DOHH2 (cell line): Measurements from ENCODE around the gene CHD5.

ENCODE experiments used
- H3F3A ChIP-seq: fragments of 200-600 bp; sonication (generic), shearing (Covaris generic); 2 replicates; pipeline ENCODE4 v1.6.0; 2016; ENCODE audit warnings: antibody characterized with exemption, mild to moderate bottlenecking; ENCODE audit not compliant: control insufficient read depth, insufficient read depth
- H3K27ac ChIP-seq: fragments of 200-600 bp; sonication (generic); 2 replicates; pipeline ENCODE4 v1.5.1; 2014; ENCODE audit warnings: low read depth, mild to moderate bottlenecking, low read length, moderate library complexity
- H3K27me3 ChIP-seq: fragments of 200-600 bp; sonication (generic); 2 replicates; pipeline ENCODE4 v1.6.1; 2014; ENCODE audit warnings: mild to moderate bottlenecking, low read length, mixed read lengths; ENCODE audit not compliant: control insufficient read depth
- H3K36me3 ChIP-seq: fragments of 200-600 bp; sonication (generic); 2 replicates; pipeline ENCODE4 v1.6.1; 2014; ENCODE audit warnings: mild to moderate bottlenecking, low read length, moderate library complexity, mixed read lengths; ENCODE audit not compliant: control insufficient read depth
- H3K4me1 ChIP-seq: fragments of 200-600 bp; sonication (generic); 2 replicates; pipeline ENCODE4 v1.6.1; 2014; ENCODE audit warnings: mild to moderate bottlenecking, low read length, mixed read lengths; ENCODE audit not compliant: control insufficient read depth
- H3K4me2 ChIP-seq: fragments of 200-600 bp; sonication (generic); 2 replicates; pipeline ENCODE4 v1.6.0; 2014; ENCODE audit warnings: mild to moderate bottlenecking, low read length, moderate library complexity
- H3K4me3 ChIP-seq: fragments of 200-600 bp; sonication (generic); 2 replicates; pipeline ENCODE4 v1.5.1; 2014; ENCODE audit warnings: mild to moderate bottlenecking, low read length, mixed read lengths
- H3K79me2 ChIP-seq: fragments of 200-600 bp; sonication (generic); 2 replicates; pipeline ENCODE4 v1.6.1; 2014; ENCODE audit warnings: mild to moderate bottlenecking, low read length, mixed read lengths; ENCODE audit not compliant: control insufficient read depth
- H3K9me2 ChIP-seq: fragments of 200-600 bp; sonication (generic); replicated peaks from 2 replicates; pipeline ENCODE4 v1.6.1; 2014; ENCODE audit warnings: mild to moderate bottlenecking, low read length, mixed read lengths; ENCODE audit not compliant: control insufficient read depth
- H3K9me3 ChIP-seq: fragments of 200-600 bp; sonication (generic); 2 replicates; pipeline ENCODE4 v1.6.1; 2014; ENCODE audit warnings: antibody characterized with exemption, low read length, mixed read lengths; ENCODE audit not compliant: control insufficient read depth, insufficient read depth
- H4K20me1 ChIP-seq: fragments of 200-600 bp; sonication (generic); 2 replicates; pipeline ENCODE4 v1.6.0; 2014; ENCODE audit warnings: low read depth, mild to moderate bottlenecking, antibody characterized with exemption, low read length, moderate library complexity; ENCODE audit not compliant: control insufficient read depth, insufficient read depth
- CTCF ChIP-seq: fragments of 200-600 bp; sonication (generic); IDR thresholded peaks from one replicate; pipeline ENCODE4 v1.5.1; 2014; ENCODE audit warnings: antibody characterized with exemption, mild to moderate bottlenecking, low read depth, low read length; ENCODE audit not compliant: poor library complexity, severe bottlenecking
- EZH2phosphoT487 ChIP-seq: fragments of 200-600 bp; sonication (generic); IDR thresholded peaks from 2 replicates; pipeline ENCODE4 v1.6.1; 2017; ENCODE audit warnings: borderline replicate concordance, mild to moderate bottlenecking, antibody characterized with exemption, low read length, moderate library complexity, mixed read lengths

CHD5 gene

GRCh38 chr1:6090288-6090687 lies 89.8 kb downstream of the CHD5 start:
- TF ChIP-seq EZH2phosphoT487 (no peak), CTCF (no peak)
- Histone ChIP-seq H4K20me1 (no peaks in the 10 kb centered on the region), H3K4me3 (no peak overlapping the region), H3K27ac (no peak overlapping the region), H3K79me2 (no peaks in the 10 kb centered on the region), H3K9me3 (no peaks in the 10 kb centered on the region), H3K27me3 (no peaks in the 10 kb centered on the region), H3K9me2 (no peaks in the 10 kb centered on the region), H3K4me1 (no peaks in the 10 kb centered on the region), H3F3A (no peaks in the 10 kb centered on the region), H3K4me2 (no peak overlapping the region), H3K36me3 (no peaks in the 10 kb centered on the region)

GRCh38 chr1:6088956-6089355 lies 91.2 kb downstream of the CHD5 start:
- no peaks in the 10 kb centered on the region for H3K27me3 ChIP-seq
- H3K9me3 ChIP-seq, result no peaks in the 10 kb centered on the region
- H3K27ac ChIP-seq, result no peak overlapping the region
- H3K4me2 ChIP-seq, result no peak overlapping the region
- no peaks in the 10 kb centered on the region for H3K36me3 ChIP-seq
- no peaks in the 10 kb centered on the region for H3K4me1 ChIP-seq
- no peaks in the 10 kb centered on the region for H3K9me2 ChIP-seq
- H4K20me1 ChIP-seq, result no peaks in the 10 kb centered on the region
- no peak for TF ChIP-seq EZH2phosphoT487
- TF ChIP-seq CTCF, result no peak
- no peaks in the 10 kb centered on the region for H3K79me2 ChIP-seq
- H3F3A ChIP-seq, result no peaks in the 10 kb centered on the region
- no peak overlapping the region for H3K4me3 ChIP-seq

GRCh38 chr1:6087958-6088357 lies 92.2 kb downstream of the CHD5 start:
- Histone ChIP-seq H3K4me1 (no peaks in the 10 kb centered on the region), H3K36me3 (no peaks in the 10 kb centered on the region), H3K9me2 (no peaks in the 10 kb centered on the region), H3K4me2 (no peak overlapping the region), H3K27ac (no peak overlapping the region), H3K79me2 (no peaks in the 10 kb centered on the region), H3F3A (no peaks in the 10 kb centered on the region), H4K20me1 (no peaks in the 10 kb centered on the region), H3K27me3 (no peaks in the 10 kb centered on the region), H3K9me3 (no peaks in the 10 kb centered on the region), H3K4me3 (no peak overlapping the region)
- no peak for TF ChIP-seq CTCF
- no peak for TF ChIP-seq EZH2phosphoT487

- no peak overlapping the region for H3K4me3 ChIP-seq
- H3K79me2 ChIP-seq, result no peaks in the 10 kb centered on the region
- no peaks in the 10 kb centered on the region for H4K20me1 ChIP-seq
- H3K27ac ChIP-seq, result no peak overlapping the region
- H3F3A ChIP-seq, result no peaks in the 10 kb centered on the region
- no peaks in the 10 kb centered on the region for H3K27me3 ChIP-seq
- H3K4me1 ChIP-seq, result no peaks in the 10 kb centered on the region
- no peaks in the 10 kb centered on the region for H3K9me2 ChIP-seq
- H3K9me3 ChIP-seq, result no peaks in the 10 kb centered on the region
- no peaks in the 10 kb centered on the region for H3K36me3 ChIP-seq
- H3K4me2 ChIP-seq, result no peak overlapping the region
- TF ChIP-seq EZH2phosphoT487, result no peak
- TF ChIP-seq CTCF, result no peak
These were observed 92.7 kb downstream of the CHD5 start for GRCh38 chr1:6087377-6087772.
